AG04450 (cell line): ENCODE data around the gene CAMKMT. TPM values are rescaled to one million over a fixed set of nuclear protein-coding genes. Genes with fewer than 3 reads are reported as not detected.

Experiments
- CTCF ChIA-PET: fragments of 300-600, 350-600 bp; formaldehyde crosslinking; extraction: SDS; loops from one replicate; lab custom pipeline; 2022; ENCODE audit warnings: antibody characterized with exemption, inconsistent platforms; lab: Charles Lee
- POLR2A ChIA-PET: fragments of 350-600 bp; formaldehyde crosslinking; extraction: SDS; loops from one replicate; lab custom pipeline; 2021; ENCODE audit warnings: antibody characterized with exemption, inconsistent platforms; lab: Yijun Ruan, JAX
- DNase-seq: peaks from one replicate; pipeline ENCODE4 v3.0.0-alpha.2; 2011; ENCODE audit warnings: low read depth, low spot score
- H3K27ac ChIP-seq: one replicate; pipeline ENCODE4 v1.5.1; 2012; ENCODE audit warnings: low read depth, low read length, control low read depth
- H3K27me3 ChIP-seq: one replicate; pipeline ENCODE4 v1.6.0; 2012; ENCODE audit warnings: low read length; ENCODE audit not compliant: control insufficient read depth, insufficient read depth
- H3K4me3 ChIP-seq: 2 replicates; pipeline ENCODE4 v1.5.1; 2011; ENCODE audit warnings: mild to moderate bottlenecking, low read depth, low read length, control low read depth
- H3K9me3 ChIP-seq: 2 replicates; pipeline ENCODE4 v1.5.1; 2012; ENCODE audit warnings: low read length; ENCODE audit not compliant: control insufficient read depth, insufficient read depth
- CTCF ChIP-seq: IDR thresholded peaks from 2 replicates; pipeline ENCODE4 v1.5.1; 2011; ENCODE audit warnings: low read depth, low read length, control low read depth, inconsistent platforms
- polyA plus RNA-seq: library from polyadenylated mRNA; depleted of rRNA; stranded (reverse); fragments of >200 nt; gene quantifications from 2 replicates; pipeline ENCODE4 v1.2.3, GENCODE V29; 2011

CAMKMT gene
- polyA plus RNA-seq, 1 experiment, result 10.2 TPM

- ChIA-PET POLR2A (no interaction called here), CTCF (interaction anchor here (1.9 kb wide), 1 partner anchor 268 kb away, joined by 6 read pairs; no protein-coding TSS in a partner anchor)
- Histone ChIP-seq H3K9me3 (no peaks in the 10 kb centered on the region), H3K27me3 (no peaks in the 10 kb centered on the region), H3K27ac (no peak overlapping the region), H3K4me3 (no peak overlapping the region)
- no peak for TF ChIP-seq CTCF
- DNase-seq, result no peak
Observed at GRCh38 chr2:44747794-44748193, 386.0 kb downstream of the CAMKMT start.

- no peak for DNase-seq
- H3K27me3 ChIP-seq, result no peaks in the 10 kb centered on the region
- H3K27ac ChIP-seq, result no peak overlapping the region
- TF ChIP-seq CTCF, result no peak
- POLR2A ChIA-PET, result no interaction called here
- H3K4me3 ChIP-seq, result no peak overlapping the region
- CTCF ChIA-PET, result interaction anchor here (0.7 kb wide), 1 partner anchor 272 kb away, joined by 3 read pairs; no protein-coding TSS in a partner anchor
- no peaks in the 10 kb centered on the region for H3K9me3 ChIP-seq
Observed at GRCh38 chr2:44751754-44752479, 390.2 kb downstream of the CAMKMT start.

- DNase-seq, result no peak
- H3K27me3 ChIP-seq, result no peaks in the 10 kb centered on the region
- H3K9me3 ChIP-seq, result no peaks in the 10 kb centered on the region
- CTCF ChIA-PET, result no interaction called here
- H3K27ac ChIP-seq, result no peak overlapping the region
- no peak overlapping the region for H3K4me3 ChIP-seq
- POLR2A ChIA-PET, result no interaction called here
- TF ChIP-seq CTCF, result no peak
Observed at GRCh38 chr2:44752761-44753160, 391.0 kb downstream of the CAMKMT start.

- POLR2A ChIA-PET, result no interaction called here
- no peak for DNase-seq
Observed at GRCh38 chr2:44753552-44754285, 392.0 kb downstream of the CAMKMT start.

More at GRCh38 chr2:44753552-44754285, 392.0 kb downstream of the CAMKMT start:
- Histone ChIP-seq H3K27ac (no peak overlapping the region), H3K4me3 (no peak overlapping the region), H3K27me3 (no peaks in the 10 kb centered on the region), H3K9me3 (no peaks in the 10 kb centered on the region)
- CTCF ChIA-PET, result interaction anchor here (0.6 kb wide), 1 partner anchor 667 kb away, joined by 4 read pairs; no protein-coding TSS in a partner anchor
- no peak for TF ChIP-seq CTCF
